HEK293T (cell line): ENCODE results near the gene CCDC43.

Source experiments
- FOXK2 ChIP-seq: fragments of 450-650 bp; IDR thresholded peaks from 2 replicates; pipeline ENCODE4 v1.6.1; 2016; ENCODE audit warnings: mild to moderate bottlenecking
- SP1 ChIP-seq: fragments of 450-650 bp; IDR thresholded peaks from 2 replicates; pipeline ENCODE4 v1.6.1; 2017

DNA sequence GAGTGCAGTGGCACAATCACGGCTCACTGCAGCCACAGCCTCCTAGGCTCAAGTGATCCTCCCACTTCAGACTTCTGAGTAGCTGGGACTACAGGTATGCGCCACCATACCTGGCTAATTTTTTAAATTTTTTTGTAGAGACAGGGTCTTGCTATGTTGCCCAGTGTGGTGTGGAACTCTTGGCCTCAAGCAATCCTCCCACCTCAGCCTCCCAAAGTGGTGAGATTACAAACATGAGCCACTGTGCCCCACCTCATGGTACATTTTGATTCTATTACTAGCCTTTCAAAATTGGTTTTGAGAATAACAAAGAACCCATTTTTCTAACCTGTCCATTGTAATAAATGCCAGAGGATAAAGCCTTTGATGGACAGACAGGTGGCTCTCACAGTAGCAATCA is 1.4 kb downstream of the CCDC43 start:
- TF ChIP-seq FOXK2: no peak
- TF ChIP-seq SP1: no peak
